A549 treated with CpdA at 1 μM for 4 hours (cell line): ENCODE results near the gene HMGB3. TPM values are rescaled to one million over a fixed set of nuclear protein-coding genes. Genes with fewer than 3 reads are reported as not detected.

Experiments
- total RNA-seq: library from RNA; stranded (reverse); fragments of 200-300 nt; extraction: Qiagen RNA extraction; gene quantifications from 5 replicates; pipeline ENCODE4 v1.2.3, GENCODE V29; 2022; ENCODE audit warnings: low read depth

The HMGB3 gene
- total RNA-seq, result 122 to 169 TPM (median 132 TPM) in 5 replicates

GRCh38 chrX:150982788-150983520 lies at the start of gene HMGB3:
Gene HMGB3, plus strand, starts transcription at chrX:150983335. Its CDS starts 2,265 bp downstream, at chrX:150985600.

Other genes starting within 250 kb of the HMGB3 start
- gene CD99L2, start 84.7 kb upstream of the HMGB3 start, total RNA-seq, result 46.6 to 56.7 TPM (median 52.1 TPM) in 5 replicates
- gene GPR50, start 193.2 kb downstream of the HMGB3 start, total RNA-seq, result 0.11 to 0.22 TPM (median 0.18 TPM) in 4 of 5 replicates, not detected in the other